CD4-positive, alpha-beta T cell treated with Interleukin-17A for 4 hours (primary cell): Measurements from ENCODE around the gene ARL4D.
"Not testable (repeated sequence)": the region's sequence is repeated elsewhere in the genome, so short reads cannot be mapped to it uniquely, and the experiment has no call there.

ENCODE experiments used
- DNase-seq: peaks from one replicate; pipeline ENCODE4 v3.0.0-alpha.2; 2020; ENCODE audit warnings: mixed read lengths

ARL4D gene

DNA sequence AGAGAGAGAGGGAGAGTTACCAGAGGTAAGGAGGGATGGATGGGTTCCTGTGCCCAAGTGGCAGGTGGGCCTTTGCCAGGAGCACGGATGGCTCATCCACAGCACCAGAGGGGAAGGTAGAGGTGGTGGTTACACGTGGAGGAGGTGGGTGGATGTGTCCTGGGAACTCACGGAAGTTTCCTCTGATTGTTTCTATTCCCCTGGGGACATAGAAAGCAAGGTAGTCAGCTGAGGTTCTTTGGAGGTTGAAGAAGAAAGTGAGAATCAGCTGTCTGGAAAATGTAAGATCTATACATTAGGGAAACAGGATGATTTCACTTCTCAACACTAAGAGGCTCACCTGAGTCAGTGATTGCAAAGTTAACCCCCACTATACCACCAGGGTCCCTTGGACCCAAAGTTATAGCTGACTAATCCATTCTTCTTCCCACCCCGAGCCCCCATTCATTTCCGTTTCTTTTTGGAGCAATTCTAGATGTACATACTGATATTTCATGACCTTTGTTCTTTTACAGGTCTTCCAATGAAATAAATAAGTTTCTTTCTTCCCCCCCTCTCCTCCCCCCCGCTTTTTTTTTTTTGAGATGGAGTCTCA, 27.5 kb upstream of the ARL4D start:
- no peak for DNase-seq

DNA sequence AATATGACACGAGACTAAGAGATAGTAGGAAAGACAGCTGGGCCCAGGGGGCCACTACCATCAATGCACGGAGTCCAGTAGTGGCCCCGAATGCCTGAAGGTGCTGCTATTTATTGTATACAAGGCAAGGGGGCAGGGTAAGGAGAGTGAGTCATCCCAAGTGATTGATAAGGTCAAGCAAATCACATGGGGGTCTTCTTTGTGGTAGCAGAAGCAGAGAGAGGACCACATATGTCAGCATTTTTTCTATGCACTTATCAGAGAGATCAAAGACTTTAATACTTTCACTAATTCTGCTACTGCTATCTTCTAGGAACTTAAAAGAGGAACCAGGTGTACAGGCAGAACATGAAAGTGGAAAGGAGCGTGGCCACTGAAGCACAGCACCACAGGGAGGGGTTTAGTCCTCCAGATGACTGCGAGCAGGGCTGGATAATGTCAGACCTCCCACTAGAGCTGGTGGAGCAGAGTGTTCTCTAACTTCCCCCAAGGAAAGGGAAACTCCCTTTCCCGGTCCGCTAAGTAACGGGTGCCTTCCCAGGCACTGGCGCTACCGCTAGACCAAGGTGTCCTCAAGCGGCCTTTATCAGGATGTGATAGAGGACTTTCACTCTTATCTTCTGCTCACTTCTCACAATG, 26.4 kb upstream of the ARL4D start:
- DNase-seq = no peak

DNA sequence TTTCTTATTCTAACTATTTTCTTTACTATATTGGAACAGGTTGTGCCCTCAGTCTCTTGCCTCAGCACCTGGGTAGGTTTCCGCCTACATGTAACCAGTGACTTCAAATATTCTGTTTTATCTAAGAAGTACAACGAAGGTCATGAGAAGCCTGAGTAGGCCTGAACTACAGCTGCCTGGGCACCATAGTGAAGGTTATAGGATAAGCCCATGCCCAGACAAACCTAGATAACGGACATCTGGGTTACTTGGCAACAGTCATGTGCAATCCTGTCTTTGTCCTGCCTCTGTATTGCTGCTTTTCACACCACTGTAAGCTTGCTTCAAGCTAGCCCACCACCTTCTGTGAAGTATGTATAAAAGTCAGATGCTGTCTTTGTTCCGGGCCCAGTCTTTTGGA, 25.4 kb upstream of the ARL4D start:
- no peak for DNase-seq

DNA sequence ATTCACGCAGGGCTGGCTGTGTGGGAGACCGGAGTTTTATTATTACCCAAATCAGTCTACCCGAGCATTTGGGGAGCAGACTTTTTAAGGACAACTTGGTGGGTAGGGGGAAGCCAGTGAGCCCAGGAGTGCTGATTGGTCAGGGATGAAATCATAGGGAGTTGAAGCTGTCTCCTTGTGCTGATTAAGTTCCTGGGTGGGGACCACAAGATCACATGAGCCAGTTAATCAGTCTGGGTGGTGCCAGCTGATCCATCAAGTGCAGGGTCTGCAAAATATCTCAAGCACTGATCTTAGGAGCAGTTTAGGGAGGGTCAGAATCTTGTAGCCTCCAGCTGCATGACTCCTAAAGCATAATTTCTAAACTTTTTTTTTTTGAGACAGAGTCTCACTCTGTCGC, 22.9 kb upstream of the ARL4D start:
- not testable (repeated sequence) for DNase-seq

DNA sequence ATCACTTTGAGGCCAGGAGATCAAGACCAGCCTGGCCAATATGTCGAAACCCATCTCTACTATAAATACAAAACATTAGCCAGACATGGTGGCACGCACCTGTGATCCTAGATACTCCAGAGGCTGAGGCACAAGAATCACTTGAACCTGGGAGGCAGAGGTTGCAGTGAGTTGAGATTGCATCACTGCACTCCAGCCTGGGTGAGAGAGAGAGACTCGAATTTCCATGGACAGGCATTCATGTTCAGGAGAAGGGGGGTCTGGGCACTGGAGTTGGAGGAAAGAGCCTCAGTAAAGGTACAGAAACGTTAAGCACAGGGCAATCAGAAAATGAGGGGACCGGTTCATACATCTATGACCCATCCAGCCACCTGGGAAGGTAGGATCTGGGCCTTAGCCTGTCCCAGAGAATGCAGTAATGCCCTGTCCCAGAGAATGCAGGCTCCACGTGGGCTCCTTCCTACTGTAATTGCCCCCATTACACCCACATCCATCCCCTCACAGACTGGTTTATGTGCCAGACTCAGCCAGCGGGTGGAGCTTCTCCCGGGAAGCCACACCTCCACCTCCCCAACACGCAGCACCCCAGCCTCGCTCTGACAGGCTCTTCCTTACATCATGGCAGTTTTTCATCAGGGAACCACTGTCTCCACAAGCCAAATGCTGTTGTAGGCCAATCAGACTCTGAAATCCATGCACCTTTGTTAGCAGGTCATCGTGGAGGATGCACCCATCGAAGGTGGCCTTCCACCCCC, 21.6 kb upstream of the ARL4D start:
- no peak for DNase-seq

DNA sequence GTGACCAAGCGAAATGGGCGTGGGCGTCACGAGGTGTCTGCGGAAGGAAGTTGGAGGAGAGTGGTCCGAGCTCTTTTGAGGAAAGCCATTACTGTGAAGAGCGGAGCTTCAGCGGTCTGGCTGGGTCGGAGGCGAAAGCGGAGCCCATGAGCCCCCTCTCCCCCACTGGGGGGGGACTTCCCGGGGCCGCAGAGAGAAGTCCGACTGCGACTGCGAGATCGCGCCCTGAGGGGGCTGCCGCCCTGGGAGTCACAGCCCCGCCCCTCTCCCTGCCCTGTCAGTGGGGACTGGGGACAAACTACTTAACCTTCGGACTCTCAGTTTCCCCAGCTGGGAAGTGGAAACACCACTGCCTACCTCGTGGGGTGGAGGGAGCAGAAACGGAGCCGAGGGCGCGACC, 20.0 kb upstream of the ARL4D start:
- DNase-seq = no peak

DNA sequence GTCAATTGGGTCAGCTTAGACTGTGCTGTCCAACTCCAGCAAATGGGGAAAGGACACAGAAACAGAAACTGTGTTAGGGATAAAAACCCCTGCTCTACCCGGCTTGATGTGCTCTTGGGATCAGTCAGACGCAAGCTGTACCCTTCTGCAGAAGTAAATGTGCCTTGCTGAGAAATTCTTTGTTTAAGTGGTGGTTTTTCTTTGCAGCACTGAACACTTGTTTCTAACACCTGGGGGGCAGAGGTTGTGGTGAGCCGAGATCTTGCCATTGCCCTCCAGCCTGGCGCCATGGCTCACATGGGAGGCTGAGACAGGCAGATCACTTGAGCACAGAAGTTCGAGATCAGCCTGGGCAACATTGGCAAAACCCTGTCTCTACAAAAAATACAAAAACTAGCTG, 18.5 kb upstream of the ARL4D start:
- no peak for DNase-seq

DNA sequence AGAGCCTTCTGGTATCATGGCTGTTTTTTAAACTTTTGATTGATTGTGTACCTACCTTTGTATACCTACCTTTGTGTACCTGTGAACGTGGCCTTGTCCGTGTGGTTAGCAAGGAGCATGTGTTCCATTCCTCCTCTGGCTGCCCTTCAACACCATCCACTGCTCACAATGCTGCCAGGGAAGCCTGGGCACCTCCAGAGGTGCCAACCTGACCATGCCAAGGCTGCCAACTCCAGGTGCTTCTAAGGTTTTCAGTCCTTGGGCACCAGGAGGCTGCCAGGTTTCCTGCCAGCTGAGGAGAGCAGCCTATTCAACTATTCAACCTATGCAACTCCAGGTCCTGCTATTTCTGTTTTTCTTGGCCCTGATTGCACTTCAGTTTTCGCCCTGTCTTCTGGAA, 17.6 kb upstream of the ARL4D start:
- DNase-seq = no peak

DNA sequence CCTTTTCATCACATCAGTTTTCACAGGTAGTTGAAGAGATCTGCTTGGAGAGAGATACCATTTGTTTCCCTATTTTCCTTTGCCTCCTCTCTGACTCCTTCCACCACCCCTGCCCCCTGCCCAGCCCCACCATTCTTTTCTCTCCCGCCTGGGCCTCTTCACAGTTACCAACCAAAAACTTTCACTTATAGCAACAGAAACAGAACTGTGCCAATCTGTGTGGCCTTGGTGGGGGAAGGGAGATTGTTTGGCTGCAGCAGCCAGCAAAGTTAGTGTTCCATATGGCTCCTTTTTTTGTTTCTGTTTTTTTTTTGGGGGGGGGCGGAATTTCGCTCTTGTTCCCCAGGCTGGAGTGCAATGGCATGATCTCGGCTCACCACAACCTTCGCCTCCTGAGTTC, 17.2 kb upstream of the ARL4D start:
- no peak for DNase-seq

DNA sequence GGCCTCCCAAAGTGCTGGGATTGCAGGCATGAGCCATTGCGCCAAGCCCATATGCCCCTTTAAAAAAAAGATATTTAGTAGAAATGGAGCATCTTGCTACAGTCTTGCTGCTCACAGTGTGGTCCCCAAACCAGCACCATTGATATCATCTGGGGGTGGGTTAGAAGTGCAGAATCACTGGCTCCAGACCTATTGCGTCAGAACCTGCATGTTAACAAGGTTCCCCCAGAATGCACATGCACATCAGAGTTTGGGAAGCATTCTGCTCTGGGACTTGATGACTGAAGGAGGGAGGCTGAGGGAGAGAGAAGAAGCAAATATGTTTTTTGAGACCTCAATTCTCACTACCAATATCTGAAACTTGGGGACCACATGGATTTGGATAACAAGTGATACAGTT, 16.0 kb upstream of the ARL4D start:
- DNase-seq = no peak

DNA sequence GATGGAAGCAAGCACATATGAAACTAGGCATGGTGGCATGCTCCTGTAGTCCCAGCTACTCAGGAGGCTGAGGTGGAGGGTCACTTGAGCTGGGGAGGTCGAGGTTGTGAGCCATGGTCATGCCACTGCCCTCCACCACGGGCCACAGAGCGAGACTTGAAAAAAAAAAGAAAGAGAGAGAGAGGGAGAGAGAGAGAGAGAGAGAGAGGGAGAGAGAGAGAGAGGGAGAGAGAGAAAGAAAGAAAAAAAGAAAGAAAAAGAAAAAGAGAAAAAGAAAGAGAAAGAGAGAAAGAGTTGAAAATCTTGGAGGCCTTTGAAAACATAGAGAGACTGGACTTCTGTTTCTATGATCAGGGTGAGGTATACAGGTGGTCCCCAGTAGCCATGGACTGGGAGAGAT, 15.4 kb upstream of the ARL4D start:
- no peak for DNase-seq

DNA sequence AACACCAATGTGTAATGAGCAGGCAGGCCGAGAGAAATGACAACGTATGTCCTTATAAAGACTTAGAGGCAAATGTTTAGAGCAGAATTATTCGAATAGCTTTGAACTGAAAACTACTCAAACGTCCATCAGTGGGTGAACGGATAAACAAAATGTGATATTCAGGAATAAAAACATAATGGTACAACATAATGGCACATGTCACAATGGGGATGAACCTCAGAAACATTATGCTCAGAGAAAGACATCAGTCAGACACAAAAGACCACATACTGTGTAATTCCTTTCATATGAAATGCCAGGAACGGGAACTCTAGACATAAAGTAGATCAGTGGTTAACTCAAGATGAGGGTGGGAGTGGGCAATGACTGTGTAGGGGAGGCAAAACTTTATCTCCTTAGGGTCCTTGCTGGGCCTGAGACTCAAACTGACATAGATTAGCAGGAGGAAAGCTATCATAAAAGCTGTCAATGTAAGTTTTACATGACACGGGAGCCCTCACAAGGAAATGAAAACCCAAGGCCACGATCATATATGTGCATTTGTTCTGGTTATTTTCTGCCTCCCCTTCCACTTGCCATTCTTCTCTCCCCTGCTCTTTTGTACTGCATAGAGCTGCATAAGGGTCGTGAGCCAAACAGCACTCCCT, 14.8 kb upstream of the ARL4D start:
- no peak for DNase-seq

DNA sequence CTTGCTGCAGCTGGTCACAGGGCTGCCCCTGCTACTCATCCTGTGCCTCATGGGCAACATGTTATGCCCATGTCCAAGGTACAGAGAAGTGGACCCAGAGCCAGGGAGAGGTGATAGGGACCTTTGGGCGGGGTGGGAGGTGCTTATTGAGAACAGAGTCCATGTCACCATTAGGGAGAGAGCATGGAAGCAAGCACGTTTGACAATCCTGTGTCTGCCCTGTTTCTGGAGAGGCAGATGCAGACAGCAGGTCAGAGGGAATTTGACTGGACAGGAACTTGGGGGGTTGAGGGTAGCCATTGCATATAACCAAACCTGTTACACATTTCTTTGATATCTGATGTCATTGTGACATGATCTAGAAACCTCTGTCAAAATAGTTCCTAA, 14.3 kb upstream of the ARL4D start:
- no peak for DNase-seq

DNA sequence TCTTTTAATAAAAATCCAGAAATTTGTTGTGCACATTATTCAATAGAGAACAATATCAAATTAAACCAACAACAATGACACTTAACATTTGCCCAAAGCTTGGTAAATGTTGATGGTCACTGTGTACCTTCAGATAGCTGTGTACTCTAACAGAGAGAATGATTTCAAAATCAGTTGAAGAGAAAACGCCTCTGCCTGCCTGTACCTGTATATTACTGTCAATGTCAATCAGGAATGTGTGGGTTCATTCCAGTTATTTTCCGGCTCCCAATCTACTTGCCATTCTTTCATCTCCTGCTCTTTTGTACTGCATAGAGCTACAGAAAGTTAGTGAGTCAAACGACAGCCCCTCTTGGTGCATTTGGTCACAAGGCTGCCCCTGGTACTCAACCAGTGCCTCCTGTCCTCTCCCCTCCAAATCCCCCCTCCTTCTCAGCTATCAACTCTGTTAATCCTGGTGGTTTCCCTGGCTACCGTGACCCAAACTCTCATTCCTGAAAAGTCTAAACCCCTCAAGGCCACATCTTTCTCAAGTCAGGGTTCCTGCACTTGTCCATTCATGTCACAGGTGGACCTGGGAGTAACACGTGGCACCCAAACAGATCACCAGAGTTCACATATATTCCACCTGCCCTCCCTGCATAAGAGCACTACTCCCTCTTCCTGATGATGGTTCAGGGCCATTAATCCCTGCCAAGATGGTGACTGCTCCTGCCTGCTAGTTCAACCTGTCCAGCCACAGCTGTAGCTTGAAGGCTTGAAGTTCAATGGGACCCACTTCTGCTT, 13.6 kb upstream of the ARL4D start:
- DNase-seq = no peak

DNA sequence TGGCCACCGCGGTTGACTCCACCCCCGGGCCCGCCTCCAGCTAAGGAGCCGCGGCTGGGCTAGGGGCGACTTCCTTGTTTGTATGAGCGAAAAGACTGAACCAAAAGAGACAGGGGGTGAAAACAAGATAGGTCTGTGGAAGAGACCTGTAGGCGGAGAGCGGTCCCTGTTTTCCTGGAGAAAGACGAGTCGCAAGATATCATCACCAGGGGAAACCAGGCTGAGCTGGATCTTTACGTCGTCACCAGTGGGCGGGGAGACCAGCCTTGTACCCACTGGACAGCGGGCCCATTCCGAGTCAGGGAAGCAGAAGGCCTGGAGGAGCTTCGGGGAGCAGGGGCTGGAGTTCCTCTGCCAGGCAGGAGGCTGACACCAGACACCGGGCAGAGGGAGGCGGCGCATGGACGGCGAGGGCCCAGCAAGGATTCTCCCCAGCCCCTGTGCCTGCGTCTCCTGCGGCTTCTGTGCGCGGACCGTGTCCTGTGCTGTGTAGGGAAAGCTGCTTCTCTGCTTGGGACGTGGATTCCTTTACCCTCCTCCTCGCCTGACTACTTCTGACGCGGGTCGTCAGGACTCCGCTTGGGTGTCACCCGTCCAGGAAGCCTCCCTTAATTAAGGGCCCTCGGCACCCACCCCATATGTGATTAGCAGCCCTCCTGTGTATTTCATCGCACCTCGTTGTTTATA, 10.3 kb upstream of the ARL4D start:
- DNase-seq = peak; percentile 91

DNA sequence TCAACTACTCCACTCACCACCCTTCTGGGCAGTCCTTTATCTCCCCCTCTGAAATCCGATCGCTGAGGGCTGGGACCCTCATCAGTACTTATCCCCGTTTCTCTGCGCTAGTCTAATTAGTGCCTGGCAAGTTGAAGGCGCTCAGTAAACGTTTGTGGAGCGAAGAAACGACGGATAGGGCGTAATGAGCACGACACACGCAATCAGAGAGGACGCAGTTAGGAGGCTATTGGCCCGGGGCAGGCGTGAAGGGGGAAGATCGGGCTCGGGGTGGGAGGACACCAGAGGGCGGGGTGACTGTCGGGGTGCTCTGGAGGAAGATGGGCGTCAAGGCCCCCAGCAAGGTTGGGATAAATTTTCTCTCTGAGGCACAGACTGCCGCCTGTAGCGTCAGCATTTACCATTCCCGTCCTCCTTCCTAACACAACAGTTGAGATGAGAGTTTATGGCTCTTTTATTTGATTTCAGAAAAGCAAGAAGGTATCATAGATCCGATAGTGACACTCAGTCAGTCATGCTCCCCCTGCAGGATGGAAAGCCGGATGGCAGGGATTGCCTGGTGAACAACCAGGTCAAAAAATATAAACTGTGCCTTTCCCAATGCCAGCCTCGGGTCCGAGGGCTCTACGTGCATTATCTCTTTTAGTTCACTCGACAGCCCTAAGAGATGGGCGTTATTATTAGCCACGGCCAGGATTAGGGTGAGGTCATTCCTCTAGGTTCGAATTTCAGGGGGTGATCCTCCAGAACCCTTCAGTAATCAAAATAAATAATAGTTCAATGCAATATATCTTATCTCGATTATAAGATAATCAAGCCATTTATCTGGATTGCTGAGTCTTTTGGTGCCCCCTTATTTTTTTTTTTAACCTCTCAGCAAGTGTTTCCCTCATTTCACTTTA, 9.5 kb upstream of the ARL4D start:
- peak; percentile 85 for DNase-seq

DNA sequence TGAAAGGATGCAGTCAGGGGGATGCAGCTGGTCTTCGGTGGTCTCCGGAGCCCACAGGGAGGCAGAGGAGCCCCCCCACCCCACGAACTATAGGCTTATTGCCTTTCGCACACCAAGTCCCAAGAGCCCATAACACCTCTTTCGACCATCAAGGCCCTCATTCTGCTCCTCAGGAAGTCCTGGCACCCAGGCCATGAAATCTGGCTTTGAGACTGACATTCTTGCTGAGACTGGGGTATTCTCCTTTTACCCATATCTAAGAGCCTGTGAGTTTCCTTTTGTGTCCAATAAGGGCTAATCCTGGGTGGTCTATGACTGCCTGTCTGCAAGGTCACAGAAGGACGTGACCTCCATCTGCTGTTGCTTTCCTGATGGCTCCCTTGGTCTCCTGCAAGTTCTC, 6.4 kb upstream of the ARL4D start:
- no peak for DNase-seq

DNA sequence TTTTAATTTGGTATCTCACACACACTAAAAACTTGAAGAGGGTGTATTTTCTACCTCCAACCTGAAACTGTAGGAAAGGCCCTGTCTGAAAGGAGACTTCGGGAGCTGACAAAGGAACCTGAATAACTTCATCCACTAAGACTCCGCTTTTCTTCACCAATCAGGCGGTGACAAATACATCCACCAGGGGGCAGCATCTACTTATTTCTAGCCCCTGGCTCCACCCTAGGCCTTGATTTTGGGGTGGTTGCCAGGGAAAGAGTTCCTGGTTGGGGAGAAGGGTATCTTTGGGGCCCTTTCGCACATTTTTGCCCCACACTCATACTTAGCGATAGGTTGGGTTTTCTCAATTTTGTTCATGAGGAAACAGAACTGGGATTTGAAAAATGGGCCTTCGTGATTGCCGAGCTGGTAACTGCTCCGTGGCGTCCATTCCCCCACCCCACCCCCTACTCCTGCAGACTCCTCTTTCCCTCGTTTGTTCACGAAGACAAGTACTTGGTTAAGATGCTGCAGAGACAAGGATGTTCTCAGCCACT, 4.8 kb upstream of the ARL4D start:
- peak; percentile 94 for DNase-seq

DNA sequence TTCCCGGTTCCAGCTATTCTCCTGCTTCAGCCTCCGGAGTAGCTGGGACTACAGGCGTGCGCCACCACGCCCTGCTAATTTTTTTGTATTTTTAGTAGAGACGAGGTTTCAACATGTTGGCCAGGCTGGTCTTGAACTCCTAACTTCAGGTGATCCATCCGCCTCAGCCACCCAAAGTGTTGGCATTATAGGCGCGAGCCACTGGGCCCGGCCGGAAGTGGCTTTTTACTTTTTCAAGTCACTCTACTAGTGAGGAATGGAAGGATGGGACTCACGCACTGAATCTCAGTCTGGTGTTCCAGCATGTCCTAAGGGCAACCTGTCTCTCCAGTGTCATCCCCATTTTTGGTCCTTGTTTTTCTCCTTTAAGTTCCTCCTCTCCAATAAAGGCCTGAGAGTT, 4.1 kb upstream of the ARL4D start:
- DNase-seq = not testable (repeated sequence)

DNA sequence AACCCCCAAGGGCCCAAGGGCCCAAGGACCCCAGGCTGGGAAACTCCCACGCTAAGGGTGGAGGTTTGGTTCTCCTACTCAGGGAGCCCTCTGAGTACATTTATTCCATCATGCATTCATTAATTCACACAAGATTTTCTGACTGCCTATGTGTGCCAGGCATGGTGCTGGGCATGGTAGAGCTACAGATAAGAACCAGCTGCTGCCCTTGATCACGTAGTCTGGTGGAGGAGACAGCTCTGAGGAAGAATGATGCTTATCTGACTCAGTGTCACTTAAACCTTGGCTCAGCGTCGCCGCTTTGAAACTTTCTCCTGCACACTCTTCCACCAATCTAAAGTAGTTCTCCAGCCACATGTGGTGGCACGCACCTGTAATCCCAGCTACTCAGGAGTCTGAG, 3.6 kb upstream of the ARL4D start:
- DNase-seq = no peak

DNA sequence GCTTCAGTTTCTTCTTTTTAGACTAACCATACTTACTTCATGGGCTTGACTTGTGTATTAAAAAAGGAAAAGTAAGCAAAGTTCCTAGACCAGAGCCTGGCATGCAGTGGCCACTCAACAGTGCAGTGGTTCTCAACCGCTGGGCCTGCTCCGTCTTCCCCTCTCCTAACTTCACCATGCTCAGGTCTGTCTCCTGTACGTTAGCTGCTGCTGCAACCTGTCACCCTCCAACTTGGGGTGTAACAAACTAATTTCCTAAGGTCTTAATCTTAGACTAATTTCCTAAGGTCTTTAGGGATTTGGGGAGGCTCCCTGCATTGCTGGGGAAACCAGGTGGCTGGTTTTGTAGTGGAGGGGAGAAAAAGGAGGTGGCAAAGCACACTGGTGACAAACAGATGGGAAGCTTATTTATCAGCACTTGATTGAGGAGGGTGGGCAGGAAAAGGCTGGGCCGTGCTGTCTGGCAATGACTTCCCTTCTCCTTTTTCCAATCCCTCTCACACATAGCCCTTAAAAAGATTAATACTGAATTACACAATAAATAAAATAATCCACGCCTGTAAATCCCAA, 2.2 kb upstream of the ARL4D start:
- DNase-seq = no peak
